GM10266 (cell line): ENCODE measurements around the gene PROM2.

Experiments
- DNase-seq: peaks from one replicate; pipeline ENCODE4 v3.0.0; 2012; ENCODE audit errors: extremely low spot score
- TF ChIP-seq, protein P1 (sequence below): IDR thresholded peaks from 2 replicates; pipeline ENCODE4 v1.5.1; 2012; ENCODE audit warnings: mild to moderate bottlenecking, low read depth; ENCODE audit not compliant: control insufficient read depth, insufficient read depth; ENCODE audit errors: missing control alignments

PROM2 gene

DNA sequence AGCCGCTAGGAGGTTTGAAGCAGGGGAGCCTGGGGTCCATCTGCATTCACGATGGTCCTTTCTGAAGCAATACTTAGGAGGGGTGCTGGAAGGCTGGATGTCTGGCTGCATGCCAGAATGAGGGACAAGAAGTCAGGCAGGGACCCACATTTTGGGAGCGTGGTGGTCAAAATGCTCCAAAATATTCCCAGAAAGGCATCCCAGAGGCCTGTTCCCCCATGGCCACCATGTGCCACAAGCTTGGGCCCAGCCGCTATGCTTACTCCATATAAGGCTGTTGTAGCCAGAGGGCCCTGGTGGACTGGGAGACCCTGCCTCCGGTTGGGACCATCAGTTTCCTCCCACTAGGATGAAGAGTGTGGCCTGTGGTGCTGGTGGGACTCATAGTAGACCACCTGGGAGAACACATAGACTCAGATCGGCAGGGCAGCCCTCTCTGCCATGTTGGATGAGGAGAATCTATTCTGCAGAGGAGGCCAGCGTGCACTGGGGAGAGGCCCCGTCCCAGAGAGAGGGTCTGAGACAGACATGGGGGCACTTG, 3.6 kb upstream of the PROM2 start:
- TF ChIP-seq, protein P1, sequence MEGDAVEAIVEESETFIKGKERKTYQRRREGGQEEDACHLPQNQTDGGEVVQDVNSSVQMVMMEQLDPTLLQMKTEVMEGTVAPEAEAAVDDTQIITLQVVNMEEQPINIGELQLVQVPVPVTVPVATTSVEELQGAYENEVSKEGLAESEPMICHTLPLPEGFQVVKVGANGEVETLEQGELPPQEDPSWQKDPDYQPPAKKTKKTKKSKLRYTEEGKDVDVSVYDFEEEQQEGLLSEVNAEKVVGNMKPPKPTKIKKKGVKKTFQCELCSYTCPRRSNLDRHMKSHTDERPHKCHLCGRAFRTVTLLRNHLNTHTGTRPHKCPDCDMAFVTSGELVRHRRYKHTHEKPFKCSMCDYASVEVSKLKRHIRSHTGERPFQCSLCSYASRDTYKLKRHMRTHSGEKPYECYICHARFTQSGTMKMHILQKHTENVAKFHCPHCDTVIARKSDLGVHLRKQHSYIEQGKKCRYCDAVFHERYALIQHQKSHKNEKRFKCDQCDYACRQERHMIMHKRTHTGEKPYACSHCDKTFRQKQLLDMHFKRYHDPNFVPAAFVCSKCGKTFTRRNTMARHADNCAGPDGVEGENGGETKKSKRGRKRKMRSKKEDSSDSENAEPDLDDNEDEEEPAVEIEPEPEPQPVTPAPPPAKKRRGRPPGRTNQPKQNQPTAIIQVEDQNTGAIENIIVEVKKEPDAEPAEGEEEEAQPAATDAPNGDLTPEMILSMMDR: no peak
- no peak for DNase-seq

DNA sequence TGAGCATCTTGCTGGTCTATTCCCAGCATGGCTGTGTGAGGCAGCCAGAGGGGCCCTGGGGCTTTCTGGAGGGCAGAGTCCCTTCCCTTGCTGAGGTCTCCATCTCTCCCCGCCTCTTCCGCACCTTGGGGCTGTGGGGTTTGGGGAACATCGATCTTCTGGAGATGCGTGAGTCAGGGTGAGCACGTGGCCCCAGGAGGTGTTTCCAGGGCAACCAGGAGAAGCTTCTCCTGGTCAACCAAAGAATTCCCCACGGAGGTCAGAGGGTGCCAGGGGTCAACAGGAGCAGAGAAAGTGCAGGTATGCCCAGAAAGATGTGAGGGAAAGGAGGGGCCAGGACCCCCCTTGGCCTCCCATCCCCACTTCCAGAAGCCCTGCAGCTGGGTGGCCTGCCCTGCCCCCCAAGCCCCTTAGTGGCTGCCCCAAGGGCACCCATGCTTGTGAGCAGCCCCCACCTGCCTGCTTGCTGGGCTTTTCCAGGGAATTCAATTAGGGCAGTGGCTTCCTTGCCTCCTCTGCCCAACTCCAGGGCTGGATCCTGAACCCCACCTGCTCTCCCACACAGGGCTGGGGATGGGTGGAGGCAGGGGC, 2.8 kb upstream of the PROM2 start:
- DNase-seq: no peak
- TF ChIP-seq, protein P1: no peak

DNA sequence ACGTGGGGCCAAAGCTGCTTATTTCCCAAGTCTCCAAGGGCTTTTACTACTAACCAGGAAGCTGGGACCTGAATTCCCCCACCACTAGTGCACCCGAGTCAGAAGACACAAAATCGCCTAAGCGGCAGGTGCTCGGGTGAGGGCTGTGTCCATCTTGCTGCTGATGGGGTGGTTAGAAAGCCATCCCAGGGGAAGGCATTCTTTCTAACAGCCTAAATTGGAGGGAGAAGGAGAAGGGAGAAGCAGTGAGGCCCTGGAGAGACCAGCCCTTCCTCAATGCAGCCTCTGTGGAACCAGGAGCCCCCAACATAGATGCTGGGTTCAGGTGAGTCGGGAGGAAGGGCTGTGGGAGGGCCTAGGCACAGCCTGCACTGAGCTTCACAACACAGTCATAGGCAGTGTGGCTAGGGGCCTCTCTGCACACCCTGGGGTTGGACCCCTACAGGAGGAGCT, 1.9 kb upstream of the PROM2 start:
- TF ChIP-seq, protein P1: no peak
- no peak for DNase-seq

DNA sequence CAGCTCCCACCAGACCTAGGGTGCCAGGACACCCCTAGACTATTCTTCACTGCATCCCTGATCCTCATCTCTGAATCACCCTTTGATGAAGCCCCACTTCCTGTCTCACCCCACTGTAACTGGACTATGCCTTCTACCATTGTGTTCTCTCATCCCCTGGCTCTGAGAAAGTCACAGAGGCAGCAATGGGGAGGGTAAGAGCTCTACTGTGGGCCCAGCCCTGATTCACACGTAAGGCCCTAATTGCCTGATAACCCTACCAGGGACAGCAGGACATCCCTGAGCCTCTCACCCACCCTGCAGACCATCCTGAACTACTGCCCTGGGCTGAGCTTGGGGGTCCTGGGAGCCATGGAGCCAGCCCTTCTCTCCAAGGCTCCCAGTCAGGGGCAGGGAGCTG, 1.5 kb upstream of the PROM2 start:
- TF ChIP-seq, protein P1: no peak
- DNase-seq: no peak

DNA sequence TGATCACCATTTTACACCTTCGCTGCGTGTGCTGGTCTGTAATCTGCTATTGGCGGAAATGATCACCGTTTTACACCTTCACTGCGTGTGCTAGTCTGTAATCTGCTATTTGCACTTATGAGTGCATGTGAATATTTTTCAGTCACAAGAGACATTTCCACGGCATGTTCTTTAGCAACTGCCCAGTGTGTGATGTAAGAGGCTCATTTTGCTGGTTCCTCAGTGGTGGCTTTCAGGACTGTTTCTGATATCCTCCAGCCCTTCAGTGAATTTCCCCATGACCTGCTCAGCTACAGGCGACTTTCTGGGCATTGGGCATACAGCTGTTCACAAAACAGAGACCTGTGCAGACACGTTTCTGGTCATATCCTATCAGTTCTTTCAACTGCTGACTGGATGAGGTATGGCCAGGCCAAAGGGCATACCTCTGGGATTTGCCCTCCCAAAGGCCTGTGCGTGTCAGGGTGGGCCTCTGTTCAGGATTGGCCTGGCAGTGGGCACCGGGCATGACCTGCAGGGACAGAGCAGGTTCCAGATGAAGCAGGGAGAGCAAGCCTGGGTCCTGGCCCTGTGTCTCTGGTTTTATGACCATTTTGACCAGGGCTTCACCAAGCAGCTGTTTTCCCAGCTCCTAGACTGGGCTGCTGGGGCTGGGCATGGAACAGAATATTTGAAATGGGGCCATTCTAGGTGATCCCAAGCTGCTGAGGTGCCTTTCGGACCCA, 521 bp upstream of the PROM2 start:
- TF ChIP-seq, protein P1: no peak
- no peak for DNase-seq

DNA sequence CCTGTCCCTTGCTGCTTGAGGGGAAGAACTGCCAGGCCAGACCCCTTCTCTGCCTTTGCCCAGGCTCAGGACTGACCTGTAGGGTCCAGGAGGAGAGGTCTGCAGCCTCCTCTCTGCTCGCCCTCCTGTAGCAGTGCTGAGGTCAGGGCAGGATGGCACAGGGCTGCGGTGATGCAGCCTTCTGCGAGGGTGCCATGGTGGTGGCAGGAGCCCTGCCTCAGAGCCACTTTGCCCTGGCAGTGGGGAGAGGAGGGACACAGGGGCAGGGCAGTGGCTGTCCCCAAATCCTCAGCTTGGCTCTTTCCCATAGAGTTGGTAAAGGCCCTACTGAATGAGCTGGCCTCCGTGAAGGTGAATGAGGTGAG, 884 bp downstream of the PROM2 start:
- TF ChIP-seq, protein P1: no peak
- DNase-seq: no peak
